Testis (tissue), 3 donors: ENCODE measurements around the gene UBE2O. TPM values are rescaled to one million over a fixed set of nuclear protein-coding genes. Genes with fewer than 3 reads are reported as not detected.

Experiments used
- DNase-seq: peaks from one replicate; pipeline ENCODE4 v3.0.0-alpha.2; 2019
- H3K27ac ChIP-seq, 2 donors: fragments of 200-600 bp; sonication (generic); one replicate each; pipeline ENCODE4 v1.5.1; 2019
- H3K27me3 ChIP-seq: fragments of 200-600 bp; sonication (generic); one replicate; pipeline ENCODE4 v1.5.1; 2019
- H3K36me3 ChIP-seq: fragments of 200-600 bp; sonication (generic); one replicate; pipeline ENCODE4 v1.5.1; 2017; ENCODE audit warnings: low read depth; ENCODE audit errors: missing control alignments
- H3K4me1 ChIP-seq: fragments of 200-600 bp; sonication (generic); one replicate; pipeline ENCODE4 v1.5.1; 2019
- H3K4me3 ChIP-seq, 2 donors: fragments of 200-600 bp; sonication (generic); one replicate each; pipeline ENCODE4 v1.5.1; 2017 to 2019
- H3K9me3 ChIP-seq: fragments of 200-600 bp; sonication (generic); one replicate; pipeline ENCODE4 v1.5.1; 2017
- CTCF ChIP-seq, 3 experiments: fragments of 450-650 bp in 2 of 3; fragments of 200-600 bp in 1 of 3; sonication (generic) in 1 of 3; IDR thresholded peaks; one replicate each; pipeline ENCODE4 v1.5.1; 2016 to 2019; ENCODE audit warnings: antibody characterized with exemption in 3 of 3, mild to moderate bottlenecking in 2 of 3, moderate library complexity in 1 of 3
- POLR2A ChIP-seq: fragments of 450-650 bp; IDR thresholded peaks from one replicate; pipeline ENCODE4 v1.6.1; 2017; ENCODE audit warnings: antibody characterized with exemption, mild to moderate bottlenecking, moderate library complexity
- WGBS, 2 donors: methylation state at CpG; one replicate each; pipeline ENCODE4 v1.1.5; 2018; 5-methylcytosine and 5-hydroxymethylcytosine counted together
- intact Hi-C: fragments of 100-400 bp; cut with DNase I; formaldehyde crosslinking; loops from one replicate; pipeline ENCODE4 v1.15.1; 2023; ENCODE audit warnings: low total_unique reads
- polyA plus RNA-seq: library from polyadenylated mRNA; stranded (reverse); fragments of 350-450 nt; fragmentation: Illumina TruSeq; extraction: RNeasy Lipid Tissue Mini Kit (QIAGEN cat#74804); gene quantifications from one replicate; pipeline ENCODE4 v1.2.3, GENCODE V29; 2014; ENCODE audit warnings: low read depth, low replicate concordance; ENCODE audit not compliant: insufficient read depth
- total RNA-seq, 2 donors: library from RNA; depleted of rRNA; stranded (reverse); fragments of >200 nt; gene quantifications; one replicate each; pipeline ENCODE4 v1.2.3, GENCODE V29; 2016

Gene UBE2O
- total and polyA plus RNA-seq, 3 donors from 2014 or later: 40.6 to 58.0 (median 56.6) TPM

GRCh38 chr17:76461765-76462555, 9.0 kb upstream of the UBE2O start:
- Histone ChIP-seq H3K9me3 (no peaks in the 10 kb centered on the region), H3K36me3 (no peaks in the 10 kb centered on the region), H3K4me1 (no peaks in the 10 kb centered on the region), H3K27me3 (no peaks in the 10 kb centered on the region), H3K4me3 (no peak overlapping the region), H3K27ac (no peak overlapping the region)
- intact Hi-C loops: no loop called here
- DNase-seq: no peak
- TF ChIP-seq POLR2A (no peak), CTCF (IDR thresholded peaks at IDR 0.05) (no peak)
- 79 to 91% methylated on average over 6 to 11 of the region's 11 CpGs for WGBS, 2 donors

- WGBS, 2 donors: 84 to 91% methylated on average over 3 to 4 of the region's 4 CpGs
- Histone ChIP-seq H3K4me1 (no peaks in the 10 kb centered on the region), H3K9me3 (no peaks in the 10 kb centered on the region), H3K27ac (no peak overlapping the region), H3K27me3 (no peaks in the 10 kb centered on the region), H3K36me3 (no peaks in the 10 kb centered on the region), H3K4me3 (no peak overlapping the region)
- TF ChIP-seq POLR2A (no peak), CTCF (IDR thresholded peaks at IDR 0.05) (no peak)
- intact Hi-C loops: no loop called here
- DNase-seq: no peak
These were observed 6.7 kb upstream of the UBE2O start for GRCh38 chr17:76459674-76460073.

GRCh38 chr17:76458580-76459490, 5.9 kb upstream of the UBE2O start:
- Histone ChIP-seq H3K4me1 (no peaks in the 10 kb centered on the region), H3K36me3 (no peaks in the 10 kb centered on the region), H3K27me3 (no peaks in the 10 kb centered on the region), H3K27ac (no peak overlapping the region), H3K9me3 (no peaks in the 10 kb centered on the region), H3K4me3 (no peak overlapping the region)
- DNase-seq: peak; percentile 78
- 52 to 66% methylated on average over 5 to 9 of the region's 9 CpGs for WGBS, 2 donors
- intact Hi-C loops: no loop called here
- peak in 2 of 3 experiments; percentile 24 to 34 for TF ChIP-seq CTCF (IDR thresholded peaks at IDR 0.05)
- TF ChIP-seq POLR2A: no peak

- Histone ChIP-seq H3K27me3 (no peaks in the 10 kb centered on the region), H3K4me3 (peak overlapping the region; percentile 80 to 96), H3K4me1 (no peaks in the 10 kb centered on the region), H3K36me3 (no peaks in the 10 kb centered on the region), H3K9me3 (no peaks in the 10 kb centered on the region), H3K27ac (no peak overlapping the region)
- WGBS, 2 donors: 17 to 18% methylated on average over 6 of the region's 6 CpGs
- intact Hi-C loops: no loop called here
- no peak for DNase-seq
- TF ChIP-seq POLR2A (no peak), CTCF (IDR thresholded peaks at IDR 0.05) (no peak)
These were observed 435 bp upstream of the UBE2O start for GRCh38 chr17:76453431-76453743.
